Adrenal gland (tissue), 5 donors: ENCODE results near the gene RESF1.

Source experiments
- CTCF ChIP-seq, 6 experiments: fragments of 450-650 bp in 4 of 6; fragments of 200-600 bp in 2 of 6; sonication (generic) in 1 of 6; IDR thresholded peaks; 1 replicate in 5 of 6; 2 replicates in 1 of 6; pipeline versions ENCODE4 v1.5.1 to v1.8.0; 2016 to 2021; ENCODE audit warnings: antibody characterized with exemption in 6 of 6, mild to moderate bottlenecking in 2 of 6, moderate library complexity in 1 of 6
- POLR2A ChIP-seq, 2 donors: fragments of 450-650 bp; IDR thresholded peaks; one replicate each; pipeline ENCODE4 v1.6.1; 2017; ENCODE audit warnings: antibody characterized with exemption in 2 of 2, mild to moderate bottlenecking in 2 of 2, moderate library complexity in 1 of 2
- donor health status: DM: no; HTN: no; CAD: no.

GRCh38 chr12:31951939-31952338 is 7.3 kb upstream of the RESF1 start:
- TF ChIP-seq CTCF (IDR thresholded peaks at IDR 0.05) (no peak), POLR2A (IDR thresholded peaks at IDR 0.05) (no peak)
